HepG2 (cell line): ENCODE data around the gene TMTC2. TPM values are rescaled to one million over a fixed set of nuclear protein-coding genes. Genes with fewer than 3 reads are reported as not detected.

Experiments
- ATAC-seq: fragments of 200-7000 bp; cut with Tn5 transposase; 3 replicates; pipeline ENCODE4 v1.9.1; 2020; ENCODE audit warnings: mild to moderate bottlenecking, moderate library complexity
- BruUV-seq: library from RNA; stranded (reverse); fragments of 400-500 nt; replicated peaks from 2 replicates; lab custom pipeline; 2021; lab: Mats Ljungman, UMichigan
- CTCF ChIA-PET: fragments of 300-600 bp; formaldehyde crosslinking; extraction: SDS; loops from one replicate; lab custom pipeline; 2021; ENCODE audit warnings: low total read pairs, inconsistent platforms, low intra/inter-chr PET ratio; lab: Yijun Ruan, JAX
- POLR2A ChIA-PET: fragments of 350-600 bp; sonication (Branson Sonifier 250); formaldehyde crosslinking; loops from one replicate; lab custom pipeline; 2020; ENCODE audit warnings: antibody characterized with exemption, inconsistent platforms; lab: Yijun Ruan, JAX
- DNase-seq: peaks from one replicate; pipeline ENCODE4 v3.0.0-alpha.2; 2015; ENCODE audit warnings: low spot score
- FAIRE-seq: peaks from 3 replicates; lab custom pipeline; 2011; peaks lifted over from hg19 to GRCh38; lab: Jason Lieb, UNC
- H2AFZ ChIP-seq: one replicate; pipeline ENCODE4 v1.6.1; 2011; ENCODE audit warnings: low read length, inconsistent platforms
- H3K27ac ChIP-seq: fragments of 300-600 bp; 3 replicates; pipeline ENCODE4 v1.8.0; 2011; ENCODE audit warnings: mixed run types, mild to moderate bottlenecking, mixed read lengths, low read length, inconsistent platforms; ENCODE audit not compliant: insufficient read depth; ENCODE audit errors: extremely low read length
- H3K27me3 ChIP-seq, 2 experiments: fragments of 200-600 bp in 1 of 2; 2 replicates in 1 of 2; 3 replicates in 1 of 2; pipeline versions ENCODE4 v1.6.0 to v1.8.0; 2011; ENCODE audit warnings: low read length in 2 of 2, mild to moderate bottlenecking in 2 of 2, moderate library complexity in 2 of 2, inconsistent platforms in 1 of 2; ENCODE audit not compliant: insufficient read depth in 2 of 2, control insufficient read depth in 1 of 2
- H3K36me3 ChIP-seq, 2 experiments: fragments of 200-600 bp in 1 of 2; replicated peaks in 1 of 2; 2 replicates in 1 of 2; 3 replicates in 1 of 2; pipeline versions ENCODE4 v1.5.1 to v1.8.0; 2011; ENCODE audit warnings: low read length in 2 of 2, inconsistent platforms in 1 of 2; ENCODE audit not compliant: insufficient read depth in 2 of 2, control insufficient read depth in 1 of 2
- H3K4me1 ChIP-seq: 2 replicates; pipeline ENCODE4 v1.5.1; 2012; ENCODE audit warnings: low read length, inconsistent platforms; ENCODE audit not compliant: insufficient read depth
- H3K4me2 ChIP-seq: 2 replicates; pipeline ENCODE4 v1.6.0; 2011; ENCODE audit warnings: low read depth, low read length, inconsistent platforms
- H3K4me3 ChIP-seq, 3 experiments: fragments of 200-600 bp in 1 of 3; sonication (generic), shearing (Covaris generic) in 1 of 3; replicated peaks in 1 of 3; 2 replicates each; pipeline ENCODE4 v1.5.1; 2011 to 2016; ENCODE audit warnings: low read length in 3 of 3, inconsistent platforms in 2 of 3, low read depth in 2 of 3, mild to moderate bottlenecking in 2 of 3, control low read depth in 1 of 3, mixed read lengths in 1 of 3; ENCODE audit not compliant: insufficient read depth in 1 of 3
- H3K79me2 ChIP-seq: one replicate; pipeline ENCODE4 v1.6.1; 2011; ENCODE audit warnings: low read length, inconsistent platforms; ENCODE audit not compliant: insufficient read depth
- H3K9ac ChIP-seq: 2 replicates; pipeline ENCODE4 v1.6.0; 2011; ENCODE audit warnings: mild to moderate bottlenecking, low read depth, low read length, inconsistent platforms; ENCODE audit not compliant: insufficient read depth
- H3K9me3 ChIP-seq: 2 replicates; pipeline ENCODE4 v1.5.1; 2012; ENCODE audit warnings: mild to moderate bottlenecking, low read length
- H4K20me1 ChIP-seq: 2 replicates; pipeline ENCODE4 v1.6.0; 2011; ENCODE audit warnings: inconsistent platforms, mild to moderate bottlenecking, low read length, moderate library complexity; ENCODE audit not compliant: insufficient read depth
- AKAP8 ChIP-seq: sonication (generic); formaldehyde crosslinking; IDR thresholded peaks from 2 replicates; pipeline ENCODE4 v1.5.1; 2020; ENCODE audit warnings: mild to moderate bottlenecking, missing genetic modification reagents
- BRF2 ChIP-seq: sonication (generic); formaldehyde crosslinking; IDR thresholded peaks from 2 replicates; pipeline ENCODE4 v1.8.1; 2022; ENCODE audit warnings: mild to moderate bottlenecking, missing genetic modification reagents
- GATAD1 ChIP-seq: IDR thresholded peaks from 2 replicates; pipeline ENCODE4 v1.6.1; 2016; ENCODE audit warnings: missing genetic modification reagents, missing compliant biosample characterization
- IRX3 ChIP-seq: sonication (generic); formaldehyde crosslinking; IDR thresholded peaks from 2 replicates; pipeline ENCODE4 v1.8.1; 2023; ENCODE audit warnings: mild to moderate bottlenecking, low read depth, missing genetic modification reagents, borderline replicate concordance
- JUN ChIP-seq: sonication (generic); formaldehyde crosslinking; IDR thresholded peaks from 2 replicates; pipeline ENCODE4 v1.4.0; 2020; ENCODE audit warnings: mild to moderate bottlenecking, missing genetic modification reagents
- KLF9 ChIP-seq: IDR thresholded peaks from 2 replicates; pipeline ENCODE4 v1.6.1; 2016; ENCODE audit warnings: low read depth
- MED8 ChIP-seq: sonication (generic); formaldehyde crosslinking; IDR thresholded peaks from 2 replicates; pipeline ENCODE4 v1.8.1; 2023; ENCODE audit warnings: mild to moderate bottlenecking, missing genetic modification reagents; ENCODE audit not compliant: insufficient replicate concordance
- RFX5 ChIP-seq: IDR thresholded peaks from 2 replicates; pipeline ENCODE4 v1.6.1; 2011; ENCODE audit warnings: low read depth, low read length, improper control_type of control experiment
- SP4 ChIP-seq: sonication (generic); formaldehyde crosslinking; IDR thresholded peaks from 2 replicates; pipeline ENCODE4 v1.8.1; 2023; ENCODE audit warnings: mild to moderate bottlenecking, missing genetic modification reagents
- SYNCRIP ChIP-seq: fragments of 200-400 bp; formaldehyde crosslinking; IDR thresholded peaks from 2 replicates; pipeline ENCODE4 v1.6.1; 2018; ENCODE audit warnings: mild to moderate bottlenecking, low read depth, low read length; ENCODE audit not compliant: insufficient read depth
- ZNF225 ChIP-seq: sonication (generic); formaldehyde crosslinking; IDR thresholded peaks from 2 replicates; pipeline ENCODE4 v1.4.0; 2020; ENCODE audit warnings: mild to moderate bottlenecking, missing genetic modification reagents
- ZNF33A ChIP-seq: sonication (generic); formaldehyde crosslinking; IDR thresholded peaks from 2 replicates; pipeline ENCODE4 v1.5.1; 2020; ENCODE audit warnings: missing genetic modification reagents, mild to moderate bottlenecking, moderate library complexity, borderline replicate concordance
- ZNF615 ChIP-seq: sonication (generic); formaldehyde crosslinking; IDR thresholded peaks from 2 replicates; pipeline ENCODE4 v1.5.0; 2020; ENCODE audit warnings: mild to moderate bottlenecking, missing genetic modification reagents, borderline replicate concordance
- WGBS: methylation state at CpG from one replicate; pipeline ENCODE4 v1.1.6; 2017; ENCODE audit warnings: low lambda C conversion rate; 5-methylcytosine and 5-hydroxymethylcytosine counted together
- in situ Hi-C: cut with HindIII; loops from 2 replicates; pipeline ENCODE4 v1.10.0; 2017; ENCODE audit warnings: low pct_unique_long_range_greater_than_20kb; ENCODE audit not compliant: extremely low pct_ligation_motif_present
- intact Hi-C: fragments of 100-400 bp; cut with micrococcal nuclease; formaldehyde crosslinking; loops from one replicate; pipeline ENCODE4 v1.10.0; 2022; ENCODE audit not compliant: unreplicated experiment
- polyA plus RNA-seq, 8 experiments: library from polyadenylated mRNA; depleted of rRNA in 3 of 8; stranded (reverse) in 7 of 8; unstranded in 1 of 8; fragments of >200 nt; fragmentation: Illumina TruSeq in 4 of 8; extraction: Trizol in 4 of 8; gene quantifications; 2 replicates each; pipeline versions ENCODE4 v1.2.1 to v1.2.3, GENCODE V29; 2011 to 2016; ENCODE audit warnings: low read depth in 4 of 8, missing spikeins in 1 of 8, mixed read lengths in 1 of 8; ENCODE audit not compliant: insufficient read depth in 1 of 8
- total RNA-seq, 5 experiments: library from RNA; depleted of rRNA; stranded (reverse); fragments of >200 nt; fragmentation: Illumina TruSeq; extraction: Trizol; gene quantifications; 2 replicates each; pipeline ENCODE4 v1.2.3, GENCODE V29; 2016; ENCODE audit warnings: low read depth in 1 of 5
- TF ChIP-seq, protein P1 (sequence below): IDR thresholded peaks from 2 replicates; pipeline ENCODE4 v1.6.1; 2016
- TF ChIP-seq, protein P2 (sequence below): sonication (generic); formaldehyde crosslinking; IDR thresholded peaks from 2 replicates; pipeline ENCODE4 v1.4.0; 2020; ENCODE audit warnings: mild to moderate bottlenecking, missing genetic modification reagents

The TMTC2 gene
- total and polyA plus RNA-seq, 2 of the 13 experiments (the other 11 are each of a cell fraction or from before 2014, with no cell fraction given), result 0.55 to 0.63 TPM

DNA sequence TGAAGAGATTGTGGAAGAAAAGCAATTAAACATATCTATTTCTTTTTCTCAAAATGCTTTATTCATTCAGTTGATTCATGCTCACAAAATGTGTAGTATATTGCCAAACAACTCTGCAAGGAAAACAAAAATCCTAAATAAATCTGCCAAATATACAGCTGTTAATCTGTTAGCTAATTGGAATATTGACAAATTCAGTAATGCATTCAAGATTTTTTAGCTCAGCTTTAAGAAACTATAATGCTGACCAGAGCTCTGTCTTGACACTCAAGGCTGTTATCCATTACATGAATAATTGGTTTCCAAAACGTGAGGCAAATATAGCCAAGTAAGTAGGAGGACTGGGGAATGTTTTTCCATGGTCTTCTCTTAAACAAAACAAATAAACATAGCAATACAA lies 146.8 kb downstream of the TMTC2 start:
- 0% methylated on average over 1 of the region's 1 CpG for WGBS
- TF ChIP-seq IRX3 (CRISPR knock-in tag) (no peak), ZNF33A (CRISPR knock-in tag) (no peak), SP4 (CRISPR knock-in tag) (no peak), ZNF615 (CRISPR knock-in tag) (no peak), MED8 (CRISPR knock-in tag) (no peak), RFX5 (no peak), GATAD1 (CRISPR knock-in tag) (no peak), SYNCRIP (no peak), JUN (CRISPR knock-in tag) (no peak), ZNF225 (CRISPR knock-in tag) (no peak), BRF2 (CRISPR knock-in tag) (no peak), AKAP8 (CRISPR knock-in tag) (no peak), KLF9 (CRISPR knock-in tag) (no peak)
- TF ChIP-seq, protein P1, sequence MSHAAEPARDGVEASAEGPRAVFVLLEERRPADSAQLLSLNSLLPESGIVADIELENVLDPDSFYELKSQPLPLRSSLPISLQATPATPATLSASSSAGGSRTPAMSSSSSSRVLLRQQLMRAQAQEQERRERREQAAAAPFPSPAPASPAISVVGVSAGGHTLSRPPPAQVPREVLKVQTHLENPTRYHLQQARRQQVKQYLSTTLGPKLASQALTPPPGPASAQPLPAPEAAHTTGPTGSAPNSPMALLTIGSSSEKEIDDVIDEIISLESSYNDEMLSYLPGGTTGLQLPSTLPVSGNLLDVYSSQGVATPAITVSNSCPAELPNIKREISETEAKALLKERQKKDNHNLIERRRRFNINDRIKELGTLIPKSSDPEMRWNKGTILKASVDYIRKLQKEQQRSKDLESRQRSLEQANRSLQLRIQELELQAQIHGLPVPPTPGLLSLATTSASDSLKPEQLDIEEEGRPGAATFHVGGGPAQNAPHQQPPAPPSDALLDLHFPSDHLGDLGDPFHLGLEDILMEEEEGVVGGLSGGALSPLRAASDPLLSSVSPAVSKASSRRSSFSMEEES (CRISPR knock-in tag), result no peak
- TF ChIP-seq, protein P2, sequence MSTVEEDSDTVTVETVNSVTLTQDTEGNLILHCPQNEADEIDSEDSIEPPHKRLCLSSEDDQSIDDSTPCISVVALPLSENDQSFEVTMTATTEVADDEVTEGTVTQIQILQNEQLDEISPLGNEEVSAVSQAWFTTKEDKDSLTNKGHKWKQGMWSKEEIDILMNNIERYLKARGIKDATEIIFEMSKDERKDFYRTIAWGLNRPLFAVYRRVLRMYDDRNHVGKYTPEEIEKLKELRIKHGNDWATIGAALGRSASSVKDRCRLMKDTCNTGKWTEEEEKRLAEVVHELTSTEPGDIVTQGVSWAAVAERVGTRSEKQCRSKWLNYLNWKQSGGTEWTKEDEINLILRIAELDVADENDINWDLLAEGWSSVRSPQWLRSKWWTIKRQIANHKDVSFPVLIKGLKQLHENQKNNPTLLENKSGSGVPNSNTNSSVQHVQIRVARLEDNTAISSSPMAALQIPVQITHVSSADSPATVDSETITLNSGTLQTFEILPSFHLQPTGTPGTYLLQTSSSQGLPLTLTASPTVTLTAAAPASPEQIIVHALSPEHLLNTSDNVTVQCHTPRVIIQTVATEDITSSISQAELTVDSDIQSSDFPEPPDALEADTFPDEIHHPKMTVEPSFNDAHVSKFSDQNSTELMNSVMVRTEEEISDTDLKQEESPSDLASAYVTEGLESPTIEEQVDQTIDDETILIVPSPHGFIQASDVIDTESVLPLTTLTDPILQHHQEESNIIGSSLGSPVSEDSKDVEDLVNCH (CRISPR knock-in tag), result no peak

More for the DNA sequence above, 146.8 kb downstream of the TMTC2 start:
- ATAC-seq, result no peak
- Histone ChIP-seq H3K4me1 (no peaks in the 10 kb centered on the region), H2AFZ (no peak overlapping the region), H3K4me2 (no peak overlapping the region), H3K36me3 (no peaks in the 10 kb centered on the region), H3K9me3 (no peaks in the 10 kb centered on the region), H3K9ac (no peak overlapping the region), H3K4me3 (no peak overlapping the region), H4K20me1 (no peaks in the 10 kb centered on the region), H3K27me3 (no peaks in the 10 kb centered on the region), H3K27ac (no peak overlapping the region), H3K79me2 (no peaks in the 10 kb centered on the region)
- in situ Hi-C loops (no loop called here), intact Hi-C loops (no loop called here)
- FAIRE-seq, result no peak
- ChIA-PET CTCF (no interaction called here), POLR2A (no interaction called here)
- no TSS peak for BruUV-seq
- DNase-seq, result no peak
